Measurements from ENCODE around the gene CDKAL1. TPM values are rescaled to one million over a fixed set of nuclear protein-coding genes. Genes with fewer than 3 reads are reported as not detected.

Gene CDKAL1
- total and polyA plus RNA-seq, 10 of the 15 experiments (the other 5 are each of a cell fraction or from before 2014, with no cell fraction given): 10.7 to 26.9 (median 17.3) TPM

DNA sequence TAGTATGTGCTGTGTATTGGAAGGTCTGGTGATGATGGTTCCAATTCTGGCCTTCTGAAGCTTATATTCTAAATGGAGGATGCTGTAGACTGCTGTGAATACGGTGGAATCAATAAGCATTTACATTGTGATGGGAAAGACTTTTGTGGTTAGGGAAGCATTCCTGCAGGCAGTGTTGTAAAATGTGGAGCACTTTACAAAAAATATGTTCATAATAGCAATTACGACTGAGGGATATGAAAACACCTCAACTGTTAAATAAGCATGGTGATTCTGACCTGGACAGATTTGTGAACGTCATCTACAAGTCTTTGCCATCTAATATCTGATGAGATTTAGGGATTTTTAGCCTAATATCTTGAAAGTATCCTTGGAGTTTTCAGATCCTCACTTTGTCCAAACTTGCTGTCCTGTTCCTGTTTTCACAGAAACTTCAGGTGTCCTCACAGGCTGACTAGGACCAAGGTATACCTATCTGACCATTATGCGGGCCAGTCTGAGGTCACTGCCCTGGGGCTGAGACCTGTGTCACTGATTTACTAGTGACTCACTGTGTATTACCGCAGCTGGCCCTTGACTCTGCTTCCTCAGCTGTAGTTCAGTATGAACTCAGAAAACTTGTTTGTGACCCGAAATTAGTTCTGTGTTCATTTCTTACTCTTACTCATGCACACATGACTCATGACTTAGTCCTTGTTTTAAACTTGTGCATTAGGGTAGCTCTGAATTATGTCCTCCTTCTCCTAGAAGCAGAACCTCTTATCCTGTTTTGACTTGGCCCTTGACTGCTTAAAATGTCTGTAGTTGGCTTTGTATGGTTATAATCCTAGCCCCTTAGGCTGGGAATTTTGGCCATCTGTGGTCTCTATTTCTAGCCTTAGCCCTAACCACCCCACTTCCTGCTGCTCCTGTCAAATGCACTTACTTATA lies 343.0 kb downstream of the CDKAL1 start (continued):
- peak; percentile 23 for TF ChIP-seq KLF5 (IDR thresholded peaks at IDR 0.05; ENCODE audit: partially characterized antibody)
- TF ChIP-seq CREB1 (IDR thresholded peaks at IDR 0.05; ENCODE audit: low read depth): peak; percentile 96
- peak; percentile 97 for TF ChIP-seq NR2F1 (conservative IDR thresholded peaks at IDR 0.05)
- TF ChIP-seq POLR2AphosphoS5 (IDR thresholded peaks at IDR 0.05; ENCODE audit: low read length): no peak
- TF ChIP-seq RBBP5 (conservative IDR thresholded peaks at IDR 0.05): no peak
- TF ChIP-seq POLR2A (IDR thresholded peaks at IDR 0.05; ENCODE audit: low read depth, low read length): no peak
- no peak for TF ChIP-seq SIN3A (IDR thresholded peaks at IDR 0.05; ENCODE audit: low read depth, low read length)
- TF ChIP-seq YBX1 (IDR thresholded peaks at IDR 0.05): no peak
- peak; percentile 95 for TF ChIP-seq NFIC (IDR thresholded peaks at IDR 0.05; ENCODE audit: low read depth, low read length)
- TF ChIP-seq RB1 (IDR thresholded peaks at IDR 0.05; ENCODE audit: borderline replicate concordance): 0 out of 2 replicates have a peak, but pooled peaks have one; percentile 29
- TF ChIP-seq, protein P1, sequence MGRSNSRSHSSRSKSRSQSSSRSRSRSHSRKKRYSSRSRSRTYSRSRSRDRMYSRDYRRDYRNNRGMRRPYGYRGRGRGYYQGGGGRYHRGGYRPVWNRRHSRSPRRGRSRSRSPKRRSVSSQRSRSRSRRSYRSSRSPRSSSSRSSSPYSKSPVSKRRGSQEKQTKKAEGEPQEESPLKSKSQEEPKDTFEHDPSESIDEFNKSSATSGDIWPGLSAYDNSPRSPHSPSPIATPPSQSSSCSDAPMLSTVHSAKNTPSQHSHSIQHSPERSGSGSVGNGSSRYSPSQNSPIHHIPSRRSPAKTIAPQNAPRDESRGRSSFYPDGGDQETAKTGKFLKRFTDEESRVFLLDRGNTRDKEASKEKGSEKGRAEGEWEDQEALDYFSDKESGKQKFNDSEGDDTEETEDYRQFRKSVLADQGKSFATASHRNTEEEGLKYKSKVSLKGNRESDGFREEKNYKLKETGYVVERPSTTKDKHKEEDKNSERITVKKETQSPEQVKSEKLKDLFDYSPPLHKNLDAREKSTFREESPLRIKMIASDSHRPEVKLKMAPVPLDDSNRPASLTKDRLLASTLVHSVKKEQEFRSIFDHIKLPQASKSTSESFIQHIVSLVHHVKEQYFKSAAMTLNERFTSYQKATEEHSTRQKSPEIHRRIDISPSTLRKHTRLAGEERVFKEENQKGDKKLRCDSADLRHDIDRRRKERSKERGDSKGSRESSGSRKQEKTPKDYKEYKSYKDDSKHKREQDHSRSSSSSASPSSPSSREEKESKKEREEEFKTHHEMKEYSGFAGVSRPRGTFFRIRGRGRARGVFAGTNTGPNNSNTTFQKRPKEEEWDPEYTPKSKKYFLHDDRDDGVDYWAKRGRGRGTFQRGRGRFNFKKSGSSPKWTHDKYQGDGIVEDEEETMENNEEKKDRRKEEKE (IDR thresholded peaks at IDR 0.05): no peak
- no peak for TF ChIP-seq NRF1 (conservative IDR thresholded peaks at IDR 0.05; ENCODE audit: low read depth, low read length)
- no peak for TF ChIP-seq SUPT20H (IDR thresholded peaks at IDR 0.05; ENCODE audit: borderline replicate concordance, control insufficient read depth, low read depth, low read length)
- TF ChIP-seq NFYA (IDR thresholded peaks at IDR 0.05; ENCODE audit: borderline replicate concordance, low read depth, low read length): no peak
- TF ChIP-seq BCL11A (IDR thresholded peaks at IDR 0.05; ENCODE audit: low read depth, low read length): peak; percentile 89
- TF ChIP-seq RCOR1 (conservative IDR thresholded peaks at IDR 0.05; ENCODE audit: low read depth, low read length): no peak
- no peak for TF ChIP-seq LARP7 (IDR thresholded peaks at IDR 0.05)
- TF ChIP-seq, protein P2, sequence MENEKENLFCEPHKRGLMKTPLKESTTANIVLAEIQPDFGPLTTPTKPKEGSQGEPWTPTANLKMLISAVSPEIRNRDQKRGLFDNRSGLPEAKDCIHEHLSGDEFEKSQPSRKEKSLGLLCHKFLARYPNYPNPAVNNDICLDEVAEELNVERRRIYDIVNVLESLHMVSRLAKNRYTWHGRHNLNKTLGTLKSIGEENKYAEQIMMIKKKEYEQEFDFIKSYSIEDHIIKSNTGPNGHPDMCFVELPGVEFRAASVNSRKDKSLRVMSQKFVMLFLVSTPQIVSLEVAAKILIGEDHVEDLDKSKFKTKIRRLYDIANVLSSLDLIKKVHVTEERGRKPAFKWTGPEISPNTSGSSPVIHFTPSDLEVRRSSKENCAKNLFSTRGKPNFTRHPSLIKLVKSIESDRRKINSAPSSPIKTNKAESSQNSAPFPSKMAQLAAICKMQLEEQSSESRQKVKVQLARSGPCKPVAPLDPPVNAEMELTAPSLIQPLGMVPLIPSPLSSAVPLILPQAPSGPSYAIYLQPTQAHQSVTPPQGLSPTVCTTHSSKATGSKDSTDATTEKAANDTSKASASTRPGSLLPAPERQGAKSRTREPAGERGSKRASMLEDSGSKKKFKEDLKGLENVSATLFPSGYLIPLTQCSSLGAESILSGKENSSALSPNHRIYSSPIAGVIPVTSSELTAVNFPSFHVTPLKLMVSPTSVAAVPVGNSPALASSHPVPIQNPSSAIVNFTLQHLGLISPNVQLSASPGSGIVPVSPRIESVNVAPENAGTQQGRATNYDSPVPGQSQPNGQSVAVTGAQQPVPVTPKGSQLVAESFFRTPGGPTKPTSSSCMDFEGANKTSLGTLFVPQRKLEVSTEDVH (IDR thresholded peaks at IDR 0.05; ENCODE audit: low read depth, partially characterized antibody): no peak
- peak; percentile 86; the same call in 1 of the 2 replicates for TF ChIP-seq FOXM1 (IDR thresholded peaks at IDR 0.05; ENCODE audit: low read depth, low read length)
- TF ChIP-seq IRF4 (IDR thresholded peaks at IDR 0.05; ENCODE audit: low read depth, low read length): peak; percentile 69; the same call in 1 of the 2 replicates
- no peak for TF ChIP-seq SMAD5 (IDR thresholded peaks at IDR 0.05; ENCODE audit: low read depth)
- TF ChIP-seq, protein P3, sequence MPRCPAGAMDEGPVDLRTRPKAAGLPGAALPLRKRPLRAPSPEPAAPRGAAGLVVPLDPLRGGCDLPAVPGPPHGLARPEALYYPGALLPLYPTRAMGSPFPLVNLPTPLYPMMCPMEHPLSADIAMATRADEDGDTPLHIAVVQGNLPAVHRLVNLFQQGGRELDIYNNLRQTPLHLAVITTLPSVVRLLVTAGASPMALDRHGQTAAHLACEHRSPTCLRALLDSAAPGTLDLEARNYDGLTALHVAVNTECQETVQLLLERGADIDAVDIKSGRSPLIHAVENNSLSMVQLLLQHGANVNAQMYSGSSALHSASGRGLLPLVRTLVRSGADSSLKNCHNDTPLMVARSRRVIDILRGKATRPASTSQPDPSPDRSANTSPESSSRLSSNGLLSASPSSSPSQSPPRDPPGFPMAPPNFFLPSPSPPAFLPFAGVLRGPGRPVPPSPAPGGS (IDR thresholded peaks at IDR 0.05; ENCODE audit: borderline replicate concordance, insufficient read depth, low read depth, low read length, poor library complexity, severe bottlenecking): peak; percentile 82
- TF ChIP-seq, protein P4, sequence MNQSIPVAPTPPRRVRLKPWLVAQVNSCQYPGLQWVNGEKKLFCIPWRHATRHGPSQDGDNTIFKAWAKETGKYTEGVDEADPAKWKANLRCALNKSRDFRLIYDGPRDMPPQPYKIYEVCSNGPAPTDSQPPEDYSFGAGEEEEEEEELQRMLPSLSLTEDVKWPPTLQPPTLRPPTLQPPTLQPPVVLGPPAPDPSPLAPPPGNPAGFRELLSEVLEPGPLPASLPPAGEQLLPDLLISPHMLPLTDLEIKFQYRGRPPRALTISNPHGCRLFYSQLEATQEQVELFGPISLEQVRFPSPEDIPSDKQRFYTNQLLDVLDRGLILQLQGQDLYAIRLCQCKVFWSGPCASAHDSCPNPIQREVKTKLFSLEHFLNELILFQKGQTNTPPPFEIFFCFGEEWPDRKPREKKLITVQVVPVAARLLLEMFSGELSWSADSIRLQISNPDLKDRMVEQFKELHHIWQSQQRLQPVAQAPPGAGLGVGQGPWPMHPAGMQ (IDR thresholded peaks at IDR 0.05; ENCODE audit: borderline replicate concordance): no peak
